GM18502 (cell line): Measurements from ENCODE around the gene HELLS.
A peak's percentile ranks its signal among the peaks of the same experiment; 100 is the strongest.
"Not testable (repeated sequence)": the region's sequence is repeated elsewhere in the genome, so short reads cannot be mapped to it uniquely, and the experiment has no call there.

Source experiments
- ATAC-seq: cut with Tn5 transposase; IDR thresholded peaks from one replicate; pipeline ENCODE4 v1.9.1; 2021; ENCODE audit warnings: mild to moderate bottlenecking; ENCODE audit not compliant: unreplicated experiment, poor library complexity

The HELLS gene

DNA sequence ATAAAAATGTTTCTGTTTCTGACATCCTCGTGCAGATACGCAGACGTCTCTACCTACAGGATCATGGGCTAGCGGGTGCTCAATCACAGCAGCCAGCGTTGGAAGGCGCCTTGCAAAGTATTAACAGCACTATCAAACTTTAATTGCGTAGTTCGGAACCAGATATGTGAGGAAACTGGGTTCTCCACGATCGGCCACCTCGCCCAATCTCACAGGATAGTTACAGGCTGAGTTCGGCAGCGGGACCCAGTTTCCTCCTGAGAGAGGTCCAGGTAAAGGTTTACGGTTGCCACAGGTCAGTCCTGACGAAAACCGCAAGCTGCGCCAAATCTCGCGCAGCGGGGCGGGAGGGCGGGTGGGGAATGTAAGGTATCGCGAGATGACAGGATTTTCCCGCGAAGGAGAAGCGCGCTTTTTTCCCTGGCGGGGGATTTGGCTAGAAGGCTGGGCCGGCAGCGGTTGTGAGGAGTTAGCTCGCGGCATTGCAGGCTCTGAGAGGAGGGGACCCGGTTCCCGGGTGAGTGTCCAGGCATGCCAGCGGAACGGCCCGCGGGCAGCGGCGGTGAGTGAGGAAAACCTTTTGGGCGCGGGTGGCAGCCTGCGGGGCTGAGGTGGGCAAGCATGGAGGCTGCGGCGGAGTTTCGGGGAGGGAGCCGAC is at the start of gene HELLS:
HELLS (plus strand) TSS at position 398 of the 658 bp plus-strand sequence; CDS start at position 532, 134 bp downstream.
- peak; percentile 78 for ATAC-seq

DNA sequence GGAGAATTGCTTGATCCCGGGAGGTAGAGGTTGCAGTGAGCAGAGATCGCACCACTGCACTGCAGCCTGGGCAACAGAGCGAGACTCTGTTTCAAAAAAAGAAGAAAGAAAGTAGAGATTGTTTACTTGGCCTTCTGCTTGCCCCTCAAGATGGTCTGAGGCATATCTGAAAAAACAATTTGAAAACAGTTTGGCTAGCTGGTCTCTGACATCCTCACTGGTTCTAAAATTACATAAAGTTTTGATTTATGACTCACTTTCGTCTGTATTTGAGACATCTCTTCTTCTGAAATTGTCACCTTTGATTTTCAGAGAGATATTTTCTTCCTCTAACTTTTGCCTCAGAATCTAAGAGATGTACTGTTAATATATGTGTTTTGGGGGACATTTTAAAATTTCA is 49.6 kb upstream of the HELLS start:
- ATAC-seq: peak; percentile 79

DNA sequence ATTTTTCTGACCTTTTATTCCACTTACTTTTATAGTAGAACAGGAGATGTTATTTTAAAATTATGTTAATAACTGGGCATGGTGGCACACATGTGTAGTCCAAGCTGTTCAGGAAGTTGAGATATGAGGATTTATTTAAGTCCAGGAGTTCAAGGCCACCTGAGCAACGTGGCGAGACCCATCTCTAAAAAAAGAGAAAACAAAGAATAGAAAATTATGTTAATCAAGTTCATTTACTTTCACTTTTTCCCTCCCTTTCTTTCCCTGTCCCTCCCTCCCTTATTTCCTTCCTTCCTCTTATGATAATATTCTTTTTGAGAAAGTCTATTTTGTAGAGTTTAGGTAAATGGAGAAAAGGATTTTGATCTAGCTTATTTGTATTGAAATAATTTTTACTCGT is 48.9 kb upstream of the HELLS start:
- ATAC-seq: no peak

DNA sequence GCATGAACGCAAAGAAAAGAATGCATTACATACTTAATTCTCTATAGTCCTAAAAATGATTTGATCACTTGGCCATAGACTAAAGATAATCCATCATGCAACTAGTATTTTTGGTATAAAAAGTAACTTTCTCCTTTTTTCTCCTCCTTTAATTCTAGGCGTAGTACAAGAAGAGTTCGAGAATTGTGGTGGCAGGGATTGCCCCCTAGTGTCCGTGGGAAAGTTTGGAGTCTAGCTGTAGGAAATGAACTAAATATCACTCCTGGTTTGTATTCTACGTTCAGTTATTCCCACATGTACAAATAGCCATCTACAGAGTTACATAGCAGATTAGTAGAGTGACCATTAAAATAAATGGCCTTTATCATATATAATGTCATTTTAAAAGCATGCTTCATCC is 45.5 kb upstream of the HELLS start:
- ATAC-seq: no peak

DNA sequence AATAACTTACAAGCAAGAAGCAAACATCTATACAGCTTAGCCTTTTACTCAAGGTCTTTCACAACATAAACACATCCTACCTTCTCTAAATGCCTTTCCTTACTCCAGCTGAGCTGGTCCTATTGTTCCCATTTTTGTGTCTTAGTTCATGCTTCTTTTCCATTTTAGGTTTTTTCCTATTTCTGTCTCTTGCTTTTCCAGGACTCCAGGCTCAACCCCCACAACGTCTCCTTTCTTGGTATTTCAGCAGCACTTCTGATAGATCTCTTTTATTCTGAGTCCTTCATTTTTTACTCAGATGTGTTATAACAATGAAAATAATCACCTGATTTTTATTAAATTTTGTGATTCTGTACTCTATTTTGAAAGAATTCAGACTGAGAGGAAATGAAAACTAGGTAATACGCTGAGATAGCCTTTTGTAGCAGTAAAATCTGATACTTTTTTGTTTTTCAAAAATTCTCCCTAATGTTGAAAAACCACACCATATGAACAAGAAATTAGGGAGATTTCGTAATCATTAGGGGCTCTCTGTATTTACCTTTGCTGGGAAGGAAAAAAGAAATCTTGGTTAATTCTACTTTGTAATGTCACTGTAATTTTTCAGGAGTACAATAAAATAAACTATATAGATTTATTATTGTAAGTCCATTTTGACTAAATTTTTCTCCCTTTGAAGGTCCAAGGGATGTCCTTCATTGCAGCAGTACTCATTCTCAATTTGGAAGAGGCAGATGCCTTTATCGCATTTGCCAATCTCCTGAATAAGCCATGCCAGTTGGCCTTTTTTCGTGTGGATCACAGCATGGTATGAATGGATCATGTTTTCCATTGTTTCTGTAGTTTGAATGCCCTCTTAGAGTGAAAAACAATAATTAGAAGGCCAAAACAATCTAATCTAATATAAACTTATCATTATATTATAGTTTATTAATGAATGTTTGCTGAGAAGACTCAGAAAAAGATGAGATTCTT is 24.0 kb upstream of the HELLS start:
- ATAC-seq: no peak

DNA sequence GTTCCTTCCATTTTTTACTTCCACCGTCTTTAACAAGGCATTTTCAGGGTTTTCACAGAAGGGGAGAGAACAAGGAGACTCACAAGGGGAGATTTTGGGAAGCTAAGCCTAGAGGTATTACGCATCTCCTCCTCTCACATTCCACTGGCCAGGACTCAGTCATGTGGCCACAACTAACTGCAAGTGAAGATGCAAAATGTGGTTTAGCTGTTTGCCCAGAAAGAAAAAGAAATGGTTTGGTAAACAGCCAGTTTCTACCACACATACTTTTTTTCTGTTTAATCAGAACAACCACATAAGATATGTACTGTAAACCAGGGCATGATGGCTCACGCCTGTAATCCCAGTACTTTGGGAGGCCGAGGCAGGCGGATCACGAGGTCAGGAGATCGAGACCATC is 21.4 kb upstream of the HELLS start:
- no peak for ATAC-seq

DNA sequence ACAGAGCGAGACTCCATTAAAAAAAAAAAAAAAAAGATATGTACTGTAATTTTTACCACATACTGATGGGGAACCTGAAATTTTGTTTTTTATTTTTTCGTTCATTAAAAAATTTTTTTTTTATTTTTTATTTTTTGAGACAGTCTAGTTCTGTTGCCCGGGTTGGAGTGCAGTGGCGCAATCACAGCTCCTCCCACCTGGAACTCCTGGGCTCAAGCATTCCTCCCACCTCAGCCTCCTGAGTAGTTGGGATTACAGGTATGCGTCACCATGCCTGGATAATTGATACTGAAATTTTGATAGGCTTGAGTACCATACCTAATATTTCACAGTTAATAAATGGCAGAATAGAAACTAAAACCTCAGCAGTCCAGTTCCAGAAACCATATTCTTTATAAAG is 20.9 kb upstream of the HELLS start:
- ATAC-seq: no peak

DNA sequence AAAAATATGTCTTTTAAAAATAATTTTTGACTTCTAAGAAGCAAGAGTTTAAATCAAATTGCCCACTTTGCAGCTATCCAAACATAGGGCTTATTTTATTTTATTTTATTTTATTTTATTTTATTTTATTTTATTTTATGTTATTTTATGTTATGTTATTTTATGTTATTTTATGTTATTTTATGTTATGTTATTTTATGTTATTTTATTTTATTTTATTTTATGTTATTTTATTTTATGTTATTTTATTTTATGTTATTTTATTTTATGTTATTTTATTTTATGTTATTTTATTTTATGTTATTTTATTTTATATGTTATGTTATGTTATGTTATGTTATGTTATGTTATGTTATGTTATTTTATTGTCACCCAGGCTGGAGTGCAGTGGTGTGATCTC is 14.0 kb upstream of the HELLS start:
- ATAC-seq: not testable (repeated sequence)

DNA sequence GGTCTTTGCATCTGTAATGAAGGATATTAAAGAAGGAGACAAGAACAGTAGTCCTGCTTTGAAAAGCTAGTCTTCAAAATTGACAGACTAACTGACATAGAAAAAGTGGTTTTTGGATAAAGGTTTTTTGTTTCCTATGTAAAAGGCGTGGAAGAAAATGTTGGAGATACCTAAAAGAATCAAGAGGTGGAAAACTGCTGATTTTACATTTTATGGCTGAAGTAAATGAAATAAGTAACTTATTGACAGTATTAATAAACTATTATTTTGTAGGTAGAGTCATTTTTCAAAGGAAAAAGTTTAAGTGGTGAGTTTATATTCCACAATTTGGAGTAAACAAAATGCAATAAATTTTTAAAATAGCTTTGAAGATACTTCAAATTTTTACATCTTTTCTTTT is 12.6 kb upstream of the HELLS start:
- no peak for ATAC-seq

DNA sequence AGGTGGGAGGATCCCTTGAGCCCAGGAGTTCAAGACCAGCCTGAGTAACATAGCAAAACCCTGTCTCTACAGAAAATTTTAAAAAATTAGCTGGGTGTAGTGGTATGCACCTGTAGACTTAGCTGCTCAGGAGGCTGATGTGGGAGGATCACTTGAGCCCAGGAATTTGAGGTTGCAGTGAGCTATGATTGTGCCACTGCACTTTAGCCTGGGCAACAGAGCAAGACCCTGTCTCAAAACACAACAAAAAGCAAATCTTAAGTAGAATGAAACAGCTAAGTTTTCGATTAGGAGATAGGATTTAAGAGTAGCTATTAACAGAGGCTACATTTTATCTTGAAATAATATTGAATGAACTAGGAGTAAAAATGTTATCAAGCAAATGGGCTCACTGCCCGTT is 3.3 kb upstream of the HELLS start:
- ATAC-seq: not testable (repeated sequence)

DNA sequence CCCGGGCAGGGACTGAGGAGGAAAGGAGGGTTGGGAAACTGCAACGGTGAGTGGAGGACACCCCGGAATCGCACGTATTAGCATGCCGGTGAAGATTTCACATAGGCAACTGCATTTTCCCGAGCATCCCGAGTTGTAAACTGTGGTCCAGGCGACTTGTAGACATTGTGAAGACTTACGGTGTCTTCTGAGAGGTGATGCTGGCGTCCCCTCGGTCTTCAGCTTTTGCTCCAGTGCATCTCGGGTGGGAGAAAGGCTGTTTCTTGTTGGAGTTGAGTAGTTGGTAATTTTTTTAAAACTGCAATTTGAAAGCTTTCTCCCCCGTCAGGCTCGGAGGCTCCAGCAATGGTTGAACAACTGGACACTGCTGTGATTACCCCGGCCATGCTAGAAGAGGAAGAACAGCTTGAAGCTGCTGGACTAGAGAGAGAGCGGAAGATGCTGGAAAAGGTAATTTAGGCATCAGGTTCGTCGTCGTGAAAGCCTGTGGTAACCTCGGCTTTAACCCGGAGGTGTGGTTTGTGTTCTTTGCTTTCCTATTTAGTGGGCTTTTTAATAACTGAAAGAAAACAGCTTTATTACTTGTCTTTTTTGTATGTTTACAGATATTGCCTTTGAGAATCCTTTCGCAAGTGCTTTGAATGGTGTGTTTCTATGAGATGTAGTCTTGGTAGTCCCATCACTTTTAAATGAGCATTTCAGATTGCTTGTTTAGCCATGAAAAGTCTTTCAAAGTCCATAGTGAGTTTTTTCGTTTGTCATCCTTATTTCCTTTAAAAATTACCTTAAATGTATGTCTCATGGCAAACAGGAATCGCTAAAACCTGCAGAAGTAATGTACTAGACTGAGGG is 687 bp downstream of the HELLS start:
- peak; percentile 8 for ATAC-seq

DNA sequence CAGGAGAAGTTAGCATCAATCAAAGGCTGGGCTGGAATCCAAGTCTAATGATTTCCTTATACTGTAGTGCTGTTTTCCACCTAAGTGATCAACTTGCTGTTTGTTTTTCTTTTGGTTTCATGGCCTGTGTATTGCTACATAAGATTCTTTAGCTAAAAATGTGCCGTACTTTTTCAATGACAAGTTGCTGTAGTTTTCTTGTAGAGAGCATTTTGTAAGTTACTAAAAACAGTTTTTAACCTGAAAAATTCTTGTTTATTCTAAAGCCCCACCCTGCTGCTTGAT is 1.3 kb downstream of the HELLS start:
- ATAC-seq: no peak

DNA sequence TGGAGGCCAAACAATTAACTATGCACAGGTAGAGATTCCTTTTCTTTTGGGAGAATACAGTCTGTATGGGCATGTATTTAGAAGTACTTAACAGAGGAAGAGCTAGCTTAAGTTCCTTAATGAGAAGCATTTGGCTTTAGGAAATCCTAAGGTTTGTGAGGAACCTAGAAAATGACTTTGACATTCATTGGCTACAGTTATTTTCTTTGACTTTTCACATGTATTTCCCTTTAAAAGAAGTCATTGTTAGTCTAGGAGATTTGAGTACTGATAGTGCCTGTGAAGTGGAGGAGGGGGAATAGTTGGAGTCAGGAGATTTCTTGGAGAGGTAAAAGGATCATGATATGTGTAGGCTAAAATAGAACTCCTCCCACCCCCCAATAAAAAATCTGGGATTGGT is 3.6 kb downstream of the HELLS start:
- no peak for ATAC-seq

DNA sequence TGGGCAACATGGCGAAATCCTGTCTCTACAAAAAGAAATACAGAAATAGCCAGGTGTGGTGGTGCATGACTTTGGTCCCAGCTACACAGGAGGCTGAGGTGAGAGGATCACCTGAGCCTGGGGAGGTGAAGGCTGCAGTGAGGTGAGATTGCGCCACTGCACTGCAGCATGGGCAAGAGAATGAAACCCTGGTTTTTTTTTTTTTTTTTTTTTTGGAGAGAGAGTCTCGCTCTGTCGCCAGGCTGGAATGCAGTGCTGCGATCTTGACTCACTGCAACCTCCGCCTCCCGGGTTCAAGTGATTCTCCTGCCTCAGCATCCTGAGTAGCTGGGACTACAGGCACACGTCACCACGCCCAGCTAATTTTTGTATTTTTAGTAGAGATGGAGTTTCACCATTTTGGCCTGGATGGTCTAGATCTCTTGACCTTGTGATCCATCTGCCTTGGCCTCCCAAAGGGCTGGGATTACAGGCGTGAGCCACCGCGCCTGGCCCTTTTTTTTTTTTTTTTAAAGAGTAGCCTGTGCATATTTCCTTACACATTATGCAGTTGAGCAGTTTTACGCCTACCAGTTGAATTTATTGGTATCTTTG is 22.2 kb downstream of the HELLS start:
- not testable (repeated sequence) for ATAC-seq

DNA sequence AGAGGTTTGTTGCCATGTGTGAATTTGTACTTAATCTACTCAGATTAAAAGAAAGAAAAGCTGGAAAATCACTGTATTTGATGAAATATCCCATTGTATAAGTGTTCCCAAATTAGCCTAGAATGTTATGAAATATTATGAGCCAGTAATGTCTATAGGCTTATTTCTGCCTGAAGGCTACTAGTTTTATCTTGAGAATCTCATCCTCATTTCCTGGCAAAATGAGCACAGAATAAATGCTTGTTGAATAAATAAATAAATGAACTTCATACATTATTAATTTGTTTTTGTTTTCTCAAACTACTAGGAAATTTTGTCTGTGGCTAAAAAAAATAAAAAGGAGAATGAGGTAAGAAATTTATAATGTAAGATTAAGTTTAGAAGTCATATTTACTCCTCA is 25.5 kb downstream of the HELLS start:
- ATAC-seq: no peak

DNA sequence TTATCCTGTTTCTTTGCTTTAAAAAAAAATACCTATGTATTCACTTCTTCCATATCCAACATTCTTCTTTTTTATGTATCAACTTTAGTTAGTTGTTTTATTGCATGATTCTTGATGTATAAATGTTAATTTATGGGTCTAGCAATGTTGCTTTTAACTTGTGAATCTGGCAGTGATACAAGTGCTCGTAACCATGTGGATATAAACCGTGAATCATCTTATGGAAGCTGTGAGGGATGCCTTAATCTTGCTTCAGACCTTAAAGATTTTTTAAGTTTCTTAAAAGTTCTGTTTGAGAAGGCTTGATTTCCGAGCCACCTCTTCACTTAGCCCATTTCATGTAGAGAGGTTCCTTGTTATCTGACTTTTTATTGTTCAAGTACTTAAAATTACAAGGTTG is 25.9 kb downstream of the HELLS start:
- ATAC-seq: no peak

DNA sequence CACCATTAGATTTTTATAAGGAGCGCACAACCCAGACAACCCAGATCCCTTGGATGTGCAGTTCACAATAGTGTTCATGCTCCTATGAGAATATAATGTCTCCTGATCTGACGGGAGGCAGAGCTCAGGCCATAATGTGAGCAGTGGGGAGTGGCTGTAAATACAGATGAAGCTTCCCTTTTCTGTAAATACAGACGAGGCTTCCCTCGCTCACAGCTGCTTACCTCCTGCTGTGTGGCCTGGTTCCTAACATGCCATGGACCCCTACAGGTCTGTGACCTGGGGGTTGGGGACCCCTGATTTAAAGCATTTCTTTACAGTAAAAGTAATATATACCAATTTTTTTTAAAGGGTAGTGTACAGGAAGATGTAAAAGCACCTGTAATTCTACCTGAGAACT is 33.2 kb downstream of the HELLS start:
- ATAC-seq: no peak

DNA sequence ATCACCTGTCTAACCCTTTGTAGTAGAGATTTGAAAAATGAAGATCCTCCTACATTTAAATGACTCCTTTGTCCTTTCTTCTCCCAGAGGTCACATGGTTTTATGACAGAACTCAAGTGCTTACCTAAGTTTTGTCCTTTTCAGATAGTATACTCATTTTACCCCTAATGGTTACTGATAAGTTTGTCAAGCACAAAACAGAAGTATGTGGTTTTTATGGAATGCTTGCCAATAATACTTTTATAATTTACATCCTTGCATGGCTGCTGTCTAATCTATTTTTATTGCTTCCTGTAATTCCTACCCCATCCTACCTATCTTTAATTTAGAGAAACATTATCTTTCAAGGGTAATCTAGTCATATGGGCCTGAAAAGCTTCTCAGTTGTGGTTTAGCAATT is 37.5 kb downstream of the HELLS start:
- ATAC-seq: no peak

DNA sequence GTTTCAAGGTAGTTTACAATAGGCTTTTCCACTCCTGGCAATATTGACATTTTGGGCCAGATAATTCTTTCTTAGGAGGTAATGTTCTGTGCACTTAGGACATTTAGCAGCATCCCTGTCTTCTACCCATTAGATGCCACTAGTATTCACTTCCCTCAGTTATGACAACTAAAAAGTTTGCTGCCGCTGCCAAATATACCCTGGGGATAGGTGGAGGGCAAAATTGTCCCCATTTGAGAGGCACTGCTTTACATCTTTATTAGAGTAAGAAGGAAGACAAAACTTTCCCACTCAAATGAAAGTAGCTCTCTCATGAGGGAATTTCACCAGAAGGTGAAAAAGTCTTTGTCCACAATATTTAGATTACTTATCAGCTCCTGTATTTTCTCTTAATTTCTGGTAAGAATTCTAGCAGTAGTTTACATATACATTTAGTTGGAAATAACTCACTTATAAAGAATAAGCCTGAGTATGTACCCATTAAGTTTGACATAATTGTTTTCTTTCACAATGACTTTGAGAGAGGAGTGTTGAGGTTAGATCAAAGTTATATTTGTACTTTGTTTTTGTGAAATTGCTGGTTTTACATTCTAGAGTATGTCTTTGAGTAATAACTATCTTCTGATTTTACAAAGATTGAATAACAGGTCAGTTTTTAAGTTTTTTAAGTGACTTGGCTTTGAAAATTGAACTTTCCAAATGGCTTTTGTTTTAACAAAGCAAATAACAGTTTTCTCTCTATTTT is 46.0 kb downstream of the HELLS start:
- peak; percentile 94 for ATAC-seq
